Measurements from ENCODE around the gene XIRP1.
A peak's percentile ranks its signal among the peaks of the same experiment; 100 is the strongest.

The XIRP1 gene

GRCh38 chr3:39209329-39209970, 17.1 kb upstream of the XIRP1 start:
- DNase-seq, result no peak

- no peak for DNase-seq
Observed at GRCh38 chr3:39208463-39209055, 16.2 kb upstream of the XIRP1 start.

DNA sequence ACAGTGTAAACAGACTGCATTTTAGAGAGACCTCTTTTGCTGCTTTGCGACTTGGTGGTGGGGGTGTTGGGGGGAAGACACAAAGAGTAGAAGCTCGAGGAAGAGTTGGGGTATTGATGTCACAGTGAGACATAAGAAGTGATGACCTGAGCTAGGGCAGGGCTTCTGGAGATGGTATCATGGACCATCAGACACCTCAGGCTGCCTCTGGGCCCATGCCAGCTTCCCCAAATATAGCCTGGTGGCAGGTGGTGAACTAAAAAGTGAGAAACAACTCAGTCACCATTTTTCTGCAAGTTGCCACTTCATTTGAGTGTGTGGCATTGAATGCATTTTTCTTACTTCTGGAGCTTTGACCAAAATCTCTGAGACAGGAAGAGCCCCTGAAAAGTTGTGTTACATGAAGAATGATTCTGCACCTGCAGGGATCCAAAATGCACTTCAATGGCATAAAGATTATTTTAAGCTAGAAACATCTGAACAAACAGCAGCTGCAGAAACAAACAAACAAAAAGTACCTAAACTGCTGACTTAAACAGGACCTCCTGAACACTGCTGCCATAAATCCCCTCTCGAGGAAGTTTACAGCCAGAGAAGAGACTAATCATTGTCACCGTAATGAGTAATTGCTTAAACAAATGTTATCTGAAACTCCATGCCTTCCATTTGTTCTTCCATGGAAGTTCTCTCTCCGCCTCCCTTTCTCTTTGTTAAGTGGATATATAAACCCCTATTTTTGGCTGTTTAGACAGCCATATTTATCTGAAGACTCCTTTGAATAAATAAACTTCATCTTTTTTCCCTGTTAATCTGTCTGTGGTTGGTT, 15.2 kb upstream of the XIRP1 start:
- no peak for DNase-seq

DNA sequence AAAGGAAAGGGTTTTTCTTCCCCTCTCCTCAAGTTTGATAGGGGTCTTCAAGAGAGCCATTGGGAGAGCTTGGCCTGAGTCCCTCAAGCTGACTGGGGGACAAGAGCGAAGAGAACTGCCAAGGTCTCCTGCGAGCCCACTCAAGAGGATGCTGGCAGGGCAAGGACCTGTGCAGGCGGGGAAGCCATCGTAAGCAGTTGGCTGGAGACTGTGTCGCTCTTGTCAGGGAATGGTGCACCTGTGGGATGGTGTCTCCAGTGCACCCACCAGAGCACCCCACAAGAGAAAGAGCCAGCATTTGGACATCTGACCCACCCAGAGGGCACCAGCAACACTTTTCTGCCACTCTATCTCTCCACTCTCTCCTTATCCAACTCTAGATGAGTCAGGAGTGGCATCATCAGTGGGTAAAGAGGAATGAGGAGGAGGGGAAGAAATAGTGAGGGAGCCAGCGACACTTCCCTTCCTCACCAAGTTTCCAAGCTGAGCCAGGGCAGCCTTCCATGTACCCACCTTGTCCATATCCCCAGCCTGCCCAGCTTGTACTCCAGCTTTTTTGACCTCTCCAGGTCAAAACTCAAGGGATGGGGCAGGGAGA, 13.6 kb upstream of the XIRP1 start:
- DNase-seq, result no peak

DNA sequence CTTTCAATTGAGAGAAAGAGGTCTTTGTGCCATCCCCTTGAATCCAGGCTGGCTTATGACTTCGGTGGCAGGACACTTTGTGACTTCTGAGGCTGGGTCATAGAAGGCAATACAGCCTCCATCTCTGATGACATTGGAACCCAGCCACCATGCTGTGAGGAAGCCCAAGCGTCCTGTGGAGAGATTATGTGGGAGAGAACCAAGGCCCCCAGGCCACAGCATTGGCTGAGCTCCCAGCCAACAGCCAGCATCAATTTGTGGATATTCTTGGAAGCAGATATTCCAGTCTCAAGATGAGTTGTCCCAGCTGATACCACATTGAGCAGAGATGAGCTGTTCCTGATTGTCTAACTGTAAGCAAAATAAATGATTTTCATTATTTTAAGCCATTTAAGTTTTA, 12.7 kb upstream of the XIRP1 start:
- DNase-seq, result no peak

DNA sequence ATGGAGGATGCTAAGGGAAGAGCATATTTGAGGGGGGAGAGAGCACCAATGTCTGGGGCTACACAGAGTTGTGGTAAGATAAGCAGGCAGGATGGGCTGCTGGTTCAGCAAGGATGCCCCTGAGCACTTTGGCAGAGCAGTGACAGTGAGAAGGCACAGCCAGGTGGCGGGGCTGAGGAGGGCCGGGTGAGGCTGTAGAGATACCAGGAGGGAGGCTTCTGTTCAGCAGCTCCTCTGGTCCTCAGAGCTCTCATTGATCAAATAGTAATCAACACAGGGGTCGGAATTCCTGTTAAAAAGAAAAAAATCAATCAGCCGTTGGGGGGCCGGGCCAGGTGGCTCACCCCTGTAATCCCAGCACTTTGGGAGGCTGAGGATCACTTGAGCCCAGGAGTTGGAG, 11.5 kb upstream of the XIRP1 start:
- no peak for DNase-seq

DNA sequence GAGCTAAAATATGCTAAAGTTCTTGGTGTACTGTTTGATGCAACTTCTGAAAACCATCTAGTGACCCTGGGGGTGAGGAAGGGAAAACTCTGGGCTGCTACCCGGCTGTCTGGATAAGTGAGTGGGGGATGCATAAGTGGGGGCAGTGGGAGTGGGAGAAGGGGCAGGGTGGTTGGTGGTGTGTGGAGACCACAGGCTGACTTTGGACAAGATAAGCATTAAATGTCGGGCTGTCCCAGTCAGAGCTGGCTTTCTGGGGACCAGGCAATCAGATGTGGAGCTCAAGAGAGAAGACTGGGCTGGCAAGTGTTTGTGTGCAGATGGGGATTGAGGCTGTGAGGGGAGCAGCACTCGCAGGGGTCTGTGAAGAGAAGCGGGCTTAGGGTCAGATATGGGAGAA, 11.0 kb upstream of the XIRP1 start:
- no peak for DNase-seq

DNA sequence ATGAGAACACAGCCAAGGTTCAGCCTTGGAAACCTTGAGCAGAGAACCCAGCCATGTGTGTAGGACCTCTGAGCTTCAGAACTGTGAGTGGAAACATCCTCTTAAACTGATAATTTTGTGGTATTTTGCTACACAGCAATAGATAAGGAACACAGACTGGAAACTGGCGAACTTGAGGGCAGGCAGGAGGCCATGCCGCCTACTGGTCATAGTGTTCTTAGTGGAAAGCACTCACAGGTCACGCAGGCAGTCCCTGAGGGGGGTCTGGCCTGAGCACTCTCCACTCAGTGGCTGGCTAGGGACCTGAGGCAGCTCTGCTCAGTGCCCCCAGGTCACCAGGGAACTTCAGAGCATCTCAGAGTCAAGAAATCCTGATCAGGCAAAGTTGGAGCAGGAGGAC, 9.7 kb upstream of the XIRP1 start:
- DNase-seq, result no peak

GRCh38 chr3:39196671-39197356, 4.4 kb upstream of the XIRP1 start:
- DNase-seq, result peak; percentile 14

GRCh38 chr3:39196034-39196433, 3.6 kb upstream of the XIRP1 start:
- DNase-seq, result no peak

GRCh38 chr3:39193391-39193790, 996 bp upstream of the XIRP1 start:
- DNase-seq, result no peak

GRCh38 chr3:39191773-39192172, 622 bp downstream of the XIRP1 start:
- no peak for DNase-seq

DNA sequence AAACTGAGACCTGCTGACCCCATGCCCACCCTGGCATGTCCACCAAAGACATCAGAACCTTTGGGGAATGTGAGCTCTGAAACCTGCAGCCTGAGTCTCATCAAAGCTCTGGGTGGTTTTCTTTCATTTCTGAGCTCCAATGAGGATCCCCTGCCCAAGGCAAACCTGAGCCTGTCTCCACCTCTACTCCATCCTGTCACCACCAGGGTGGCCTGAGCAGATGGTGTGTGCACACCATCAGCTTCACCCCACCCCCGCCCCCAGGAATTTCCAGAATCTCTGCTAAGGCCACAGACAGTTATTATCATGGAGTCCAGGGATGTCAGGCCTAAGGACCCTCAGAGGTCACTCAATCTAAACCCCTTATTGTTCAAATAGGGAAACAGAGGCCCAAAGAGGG, 1.3 kb downstream of the XIRP1 start:
- no peak for DNase-seq

- DNase-seq, result no peak
Observed at GRCh38 chr3:39190281-39191025, 1.9 kb downstream of the XIRP1 start.

DNA sequence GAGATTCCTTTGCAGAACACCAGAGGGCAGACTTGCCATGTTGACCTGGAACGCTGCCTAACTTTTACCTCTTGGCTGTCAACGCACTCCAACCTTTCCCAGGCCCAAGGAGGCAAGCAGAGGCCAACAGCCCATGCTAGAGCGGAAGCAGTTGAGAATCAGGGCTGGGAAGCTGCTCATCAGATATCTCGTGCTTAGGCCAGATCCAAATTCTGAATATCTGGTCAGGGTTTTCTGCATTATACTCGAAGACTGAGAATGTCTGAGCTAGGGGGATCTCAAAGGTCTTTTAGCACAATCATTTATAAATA, 2.5 kb downstream of the XIRP1 start:
- DNase-seq, result peak; percentile 22

DNA sequence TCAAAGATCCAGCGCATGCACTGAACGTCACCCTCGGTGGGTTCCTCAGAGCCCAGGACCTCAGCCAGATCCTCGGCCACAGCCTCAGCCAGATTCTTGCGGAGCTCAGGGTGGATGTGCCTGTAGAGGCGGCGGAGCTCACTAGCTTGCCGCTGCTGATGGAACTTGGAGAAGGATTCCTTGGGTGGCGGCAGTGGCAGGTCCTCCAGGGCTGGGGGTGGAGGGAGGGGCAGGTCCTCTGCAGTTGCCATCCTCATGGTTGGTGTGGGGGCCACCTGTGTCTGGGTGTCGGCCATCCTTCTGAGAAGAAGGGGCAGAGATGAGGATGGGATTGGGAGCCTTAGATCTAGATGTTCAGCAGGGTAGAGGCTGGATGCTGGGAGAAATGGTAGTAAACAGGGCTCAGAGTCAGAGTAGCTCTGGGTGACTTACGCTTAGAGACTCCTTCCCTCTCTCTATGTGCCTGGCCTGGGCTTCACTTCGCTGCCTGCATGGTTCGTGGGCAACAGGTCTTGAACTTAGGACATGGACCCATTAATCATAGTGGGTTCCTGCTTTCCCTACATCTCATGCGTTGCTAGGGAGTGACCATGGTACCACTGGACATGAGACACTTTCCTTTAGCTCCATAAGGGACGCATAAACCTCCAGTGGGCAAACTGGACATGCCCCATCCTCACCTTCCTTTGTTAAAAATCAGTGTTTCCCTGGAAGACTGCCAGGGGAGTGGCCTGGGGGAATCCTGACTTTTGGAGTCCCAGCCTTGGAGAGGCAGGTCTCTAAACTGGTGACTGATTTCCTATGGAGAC, 3.0 kb downstream of the XIRP1 start:
- DNase-seq, result no peak

- no peak for DNase-seq
Observed at GRCh38 chr3:39188271-39189149, 3.9 kb downstream of the XIRP1 start.

DNA sequence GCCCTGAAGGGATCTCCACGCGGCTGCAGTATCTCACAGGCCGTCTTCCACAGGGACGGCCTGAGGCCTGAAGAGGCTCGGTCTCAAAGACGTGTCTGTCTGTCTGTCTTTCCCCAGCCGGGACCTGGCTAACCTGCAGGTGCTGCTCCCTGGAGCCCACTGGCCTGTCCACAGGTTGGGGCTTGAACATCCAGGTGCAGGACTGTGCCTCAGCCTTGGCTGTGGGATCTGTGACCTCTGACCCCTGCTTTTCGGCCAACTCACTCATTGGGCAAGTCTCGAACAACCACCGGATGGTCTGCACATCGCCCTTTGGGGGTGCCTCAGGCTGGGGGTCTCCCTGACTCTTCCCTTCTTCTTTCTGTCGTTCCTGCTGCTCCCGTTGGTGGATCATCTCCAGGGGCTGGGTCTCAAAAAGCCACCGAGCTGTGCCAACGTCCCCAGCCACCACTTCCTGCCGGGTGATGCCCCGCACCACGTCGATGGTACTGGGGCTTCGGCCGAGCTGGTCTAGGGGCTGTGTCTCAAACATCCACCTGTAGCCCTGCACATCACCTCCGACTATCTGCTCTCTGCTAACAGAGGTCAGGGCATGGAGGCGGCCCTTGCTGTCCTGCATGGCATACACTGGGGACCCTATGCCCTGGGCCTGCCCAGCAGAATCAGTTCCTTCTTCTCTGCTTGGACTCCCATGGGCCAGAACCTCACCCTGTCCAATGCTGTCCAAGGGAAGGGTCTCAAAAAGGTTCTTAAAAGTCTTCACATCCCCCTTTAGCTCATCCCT, 4.8 kb downstream of the XIRP1 start:
- no peak for DNase-seq

GRCh38 chr3:39186692-39187151, 5.7 kb downstream of the XIRP1 start:
- no peak for DNase-seq

Measured in DMS79 (cell line).